Breast epithelium (tissue), 4 donors: ENCODE results near the gene THBS3. TPM values are rescaled to one million over a fixed set of nuclear protein-coding genes. Genes with fewer than 3 reads are reported as not detected.
A peak's percentile ranks its signal among the peaks of the same experiment; 100 is the strongest.
"Not testable (repeated sequence)": the region's sequence is repeated elsewhere in the genome, so short reads cannot be mapped to it uniquely, and the experiment has no call there.

Experiments used
- DNase-seq, 2 donors: peaks; one replicate each; pipeline ENCODE4 v3.0.0-alpha.2; 2019; ENCODE audit warnings: low spot score in 2 of 2
- H3K27ac ChIP-seq, 2 donors: fragments of 200-600 bp; sonication (generic) in 1 of 2; one replicate each; pipeline ENCODE4 v1.5.1; 2016 to 2019; ENCODE audit warnings: mild to moderate bottlenecking in 1 of 2
- H3K27me3 ChIP-seq, 2 donors: fragments of 200-600 bp; sonication (generic) in 1 of 2; one replicate each; pipeline versions ENCODE4 v1.5.1 to v1.6.0; 2017 to 2019; ENCODE audit warnings: control low read depth in 1 of 2, mild to moderate bottlenecking in 1 of 2
- H3K36me3 ChIP-seq: fragments of 200-600 bp; one replicate; pipeline ENCODE4 v1.5.1; 2019
- H3K4me1 ChIP-seq, 2 donors: fragments of 200-600 bp; sonication (generic); one replicate each; pipeline ENCODE4 v1.5.1; 2016 to 2019; ENCODE audit warnings: control low read depth in 1 of 2
- H3K4me3 ChIP-seq, 3 donors: fragments of 200-600 bp; sonication (generic); 1 replicate in 2 of 3; 2 replicates in 1 of 3; pipeline ENCODE4 v1.5.1; 2016 to 2019; ENCODE audit warnings: mild to moderate bottlenecking in 3 of 3, moderate library complexity in 2 of 3
- H3K9me3 ChIP-seq, 2 donors: fragments of 200-600 bp; sonication (generic) in 1 of 2; one replicate each; pipeline ENCODE4 v1.5.1; 2016 to 2019; ENCODE audit warnings: control low read depth in 1 of 2
- CTCF ChIP-seq, 3 donors: fragments of 450-650 bp; IDR thresholded peaks; one replicate each; pipeline ENCODE4 v1.5.1; 2016 to 2017; ENCODE audit warnings: antibody characterized with exemption in 3 of 3, mild to moderate bottlenecking in 3 of 3, moderate library complexity in 3 of 3
- POLR2A ChIP-seq: fragments of 450-650 bp; IDR thresholded peaks from one replicate; pipeline ENCODE4 v1.6.1; 2016; ENCODE audit warnings: antibody characterized with exemption, mild to moderate bottlenecking, moderate library complexity
- POLR2AphosphoS5 ChIP-seq, 3 donors: sonication (generic); formaldehyde crosslinking; IDR thresholded peaks; one replicate each; pipeline ENCODE4 v1.6.1; 2017; ENCODE audit warnings: antibody characterized with exemption in 3 of 3
- intact Hi-C: fragments of 100-400 bp; cut with DNase I; formaldehyde crosslinking; loops from one replicate; pipeline ENCODE4 v1.15.1; 2023; ENCODE audit warnings: low total_unique reads
- total RNA-seq, 3 donors: library from RNA; depleted of rRNA; stranded (reverse); fragments of >200 nt; gene quantifications; one replicate each; pipeline ENCODE4 v1.1.0, GENCODE V29; 2016

The THBS3 gene
- total RNA-seq, 3 donors from 2014 or later, result 17.3 to 27.5 (median 25.9) TPM

GRCh38 chr1:155228096-155228427, 20.4 kb upstream of the THBS3 start:
- Histone ChIP-seq H3K4me3 (peak overlapping the region; percentile 57 to 75 (median 65)), H3K36me3 (no peaks in the 10 kb centered on the region)
- intact Hi-C loops, result no loop called here

GRCh38 chr1:155227261-155228095, 19.8 kb upstream of the THBS3 start:
- H3K27me3 ChIP-seq, result no peaks in the 10 kb centered on the region
- peak overlapping the region; percentile 57 to 75 (median 65) for H3K4me3 ChIP-seq
- no peaks in the 10 kb centered on the region for H3K36me3 ChIP-seq
- DNase-seq, result peak; percentile 97 to 99
- peak overlapping the region; percentile 88 to 89 for H3K27ac ChIP-seq
- TF ChIP-seq POLR2A (peak; percentile 52), POLR2AphosphoS5 (IDR thresholded peaks at IDR 0.05) (peak; percentile 57 to 79 (median 78)), CTCF (IDR thresholded peaks at IDR 0.05) (no peak)
- H3K4me1 ChIP-seq, result no peaks in the 10 kb centered on the region
- no peaks in the 10 kb centered on the region for H3K9me3 ChIP-seq
- intact Hi-C loops, result no loop called here

More at GRCh38 chr1:155228096-155228427, 20.4 kb upstream of the THBS3 start:
- Histone ChIP-seq H3K27me3 (no peaks in the 10 kb centered on the region), H3K4me1 (no peaks in the 10 kb centered on the region), H3K9me3 (no peaks in the 10 kb centered on the region), H3K27ac (peak overlapping the region; percentile 88 to 89)
- DNase-seq, result no peak
- no peak for TF ChIP-seq POLR2A
- TF ChIP-seq POLR2AphosphoS5 (IDR thresholded peaks at IDR 0.05), result no peak
- no peak for TF ChIP-seq CTCF (IDR thresholded peaks at IDR 0.05)

- Histone ChIP-seq H3K36me3 (no peaks in the 10 kb centered on the region), H3K27ac (peak overlapping the region; percentile 88 to 89), H3K9me3 (no peaks in the 10 kb centered on the region), H3K4me1 (no peaks in the 10 kb centered on the region), H3K27me3 (no peaks in the 10 kb centered on the region), H3K4me3 (peak overlapping the region; percentile 57 to 75 (median 65))
- DNase-seq, result peak in 1 of 2 donors; percentile 42
- intact Hi-C loops, result no loop called here
- no peak for TF ChIP-seq CTCF (IDR thresholded peaks at IDR 0.05)
- TF ChIP-seq POLR2A, result no peak
- TF ChIP-seq POLR2AphosphoS5 (IDR thresholded peaks at IDR 0.05), result peak in 1 of 3 donors; percentile 7
Measured at GRCh38 chr1:155226910-155227260, 19.2 kb upstream of the THBS3 start.

GRCh38 chr1:155226188-155226909, 18.7 kb upstream of the THBS3 start:
- Histone ChIP-seq H3K36me3 (no peaks in the 10 kb centered on the region), H3K4me1 (no peaks in the 10 kb centered on the region), H3K27ac (peak overlapping the region; percentile 88 to 89), H3K4me3 (peak overlapping the region; percentile 57 to 75 (median 65)), H3K9me3 (no peaks in the 10 kb centered on the region), H3K27me3 (no peaks in the 10 kb centered on the region)
- intact Hi-C loops, result no loop called here
- TF ChIP-seq POLR2AphosphoS5 (IDR thresholded peaks at IDR 0.05) (no peak), CTCF (IDR thresholded peaks at IDR 0.05) (peak; percentile 36 to 50 (median 48))
- peak in 1 of 2 donors; percentile 69 for DNase-seq

- H3K27me3 ChIP-seq, H3K4me1 ChIP-seq, H3K9me3 ChIP-seq, DNase-seq, intact Hi-C loops, H3K36me3 ChIP-seq, H3K4me3 ChIP-seq: not testable (repeated sequence)
- peak overlapping the region; percentile 57 to 75 for H3K27ac ChIP-seq
Measured at GRCh38 chr1:155225404-155225759, 17.7 kb upstream of the THBS3 start.
